Spleen (tissue), 11 donors: ENCODE data around the gene NR2C2. TPM values are rescaled to one million over a fixed set of nuclear protein-coding genes. Genes with fewer than 3 reads are reported as not detected.
A peak's percentile ranks its signal among the peaks of the same experiment; 100 is the strongest.

Source experiments
- DNase-seq: peaks from one replicate; pipeline ENCODE4 v3.0.0-alpha.2; 2020
- H3K27ac ChIP-seq, 8 donors: fragments of 200-600 bp; sonication (generic) in 7 of 8; 1 replicate in 4 of 8; 2 replicates in 4 of 8; pipeline versions ENCODE4 v1.5.0 to v1.8.0; 2016 to 2021; ENCODE audit warnings: inconsistent platforms in 4 of 8, mild to moderate bottlenecking in 4 of 8, moderate library complexity in 1 of 8
- H3K27me3 ChIP-seq, 7 donors: fragments of 200-600 bp; sonication (generic) in 6 of 7; replicated peaks in 1 of 7; 1 replicate in 4 of 7; 2 replicates in 3 of 7; pipeline versions ENCODE4 v1.5.0 to v1.8.0; 2016 to 2021; ENCODE audit warnings: inconsistent platforms in 3 of 7, mild to moderate bottlenecking in 1 of 7
- H3K36me3 ChIP-seq, 6 donors: fragments of 200-600 bp; sonication (generic) in 5 of 6; 1 replicate in 4 of 6; 2 replicates in 2 of 6; pipeline versions ENCODE4 v1.5.0 to v1.8.0; 2016 to 2021; ENCODE audit warnings: inconsistent platforms in 2 of 6
- H3K4me1 ChIP-seq, 6 donors: fragments of 200-600 bp; sonication (generic) in 5 of 6; 1 replicate in 3 of 6; 2 replicates in 3 of 6; pipeline versions ENCODE4 v1.5.0 to v1.8.0; 2016 to 2021; ENCODE audit warnings: inconsistent platforms in 3 of 6
- H3K4me3 ChIP-seq, 8 donors: fragments of 200-600 bp; sonication (generic) in 7 of 8; 1 replicate in 4 of 8; 2 replicates in 4 of 8; pipeline versions ENCODE4 v1.5.0 to v1.8.0; 2016 to 2021; ENCODE audit warnings: inconsistent platforms in 4 of 8, mild to moderate bottlenecking in 4 of 8, moderate library complexity in 2 of 8
- H3K9me3 ChIP-seq, 8 donors: fragments of 200-600 bp; sonication (generic) in 7 of 8; 1 replicate in 4 of 8; 2 replicates in 4 of 8; pipeline versions ENCODE4 v1.5.0 to v1.8.0; 2016 to 2021; ENCODE audit warnings: inconsistent platforms in 4 of 8
- CTCF ChIP-seq, 11 experiments: fragments of 200-600 bp in 7 of 11; fragments of 450-650 bp in 4 of 11; sonication (generic) in 4 of 11; IDR thresholded peaks in 8 of 11; conservative IDR thresholded peaks in 3 of 11; 1 replicate in 7 of 11; 2 replicates in 4 of 11; pipeline versions ENCODE4 v1.4.0 to v1.8.0; 2016 to 2021; ENCODE audit warnings: antibody characterized with exemption in 11 of 11, inconsistent platforms in 4 of 11, mild to moderate bottlenecking in 1 of 11
- POLR2A ChIP-seq, 3 donors: fragments of 450-650 bp; IDR thresholded peaks; one replicate each; pipeline ENCODE4 v1.5.1; 2017; ENCODE audit warnings: antibody characterized with exemption in 3 of 3, mild to moderate bottlenecking in 1 of 3
- POLR2AphosphoS5 ChIP-seq, 3 donors: sonication (generic); formaldehyde crosslinking; IDR thresholded peaks; one replicate each; pipeline ENCODE4 v1.5.1; 2017; ENCODE audit warnings: antibody characterized with exemption in 3 of 3
- WGBS, 5 donors: extraction: QIAGEN DNeasy Blood & Tissue Kit in 3 of 5; methylation state at CpG; one replicate each; pipeline versions ENCODE4 v1.1.5 to v1.1.7; 2013 to 2018; 5-methylcytosine and 5-hydroxymethylcytosine counted together
- intact Hi-C: fragments of 100-400 bp; cut with DNase I; formaldehyde crosslinking; loops from one replicate; pipeline ENCODE4 v1.15.0; 2023; ENCODE audit warnings: low total_unique reads
- polyA plus RNA-seq, 3 donors: library from polyadenylated mRNA; stranded (reverse); fragments of 200-250 nt; gene quantifications; one replicate each; pipeline ENCODE4 v1.2.1, GENCODE V29; 2013
- total RNA-seq, 7 donors: library from RNA; depleted of rRNA in 3 of 7; stranded (reverse); fragments of >200 nt in 3 of 7; fragmentation: NEBNext Ultra II Directional in 4 of 7; extraction: Animal tissue kit (Norgen Biotek cat#: 25700) in 4 of 7; gene quantifications; one replicate each; pipeline versions ENCODE4 v1.1.0 to v1.2.1, GENCODE V29; 2016 to 2021
- donor health status: healthy with polysubstance abuse.
- donor health status: DM: no; HTN: no; CAD: no; lungs with moderate emphysema.
- donor health status: DM: no; HTN: no; CAD: no.
- donor health status: Bipolar disorder and iron deficiency.
- donor health status: healthy.
- donor health status: DM: no; HTN: no; CAD: no.
- donor health status: DM: yes; HTN: yes; CAD: no.

NR2C2 gene
- total and polyA plus RNA-seq, 10 donors: 7.2 to 75.5 (median 60.2) TPM

- TF ChIP-seq POLR2AphosphoS5 (IDR thresholded peaks at IDR 0.05) (no peak), POLR2A (IDR thresholded peaks at IDR 0.05) (no peak), CTCF (IDR thresholded peaks at IDR 0.05 in 8 of 11, conservative IDR thresholded peaks at IDR 0.05 in 3 of 11) (no peak)
- Histone ChIP-seq H3K27ac (no peak overlapping the region), H3K4me3 (no peak overlapping the region), H3K36me3 (peaks cover 0 to 59% (median 2%) of the 10 kb centered on the region in 6 donors), H3K9me3 (no peaks in the 10 kb centered on the region), H3K4me1 (peaks cover 0 to 4% (median 0%) of the 10 kb centered on the region in 6 donors), H3K27me3 (no peaks in the 10 kb centered on the region)
- no peak for DNase-seq
- WGBS, 5 donors: 74 to 92% (median 84%) methylated on average over 7 of the region's 7 CpGs
- intact Hi-C loops: no loop called here
Measured at GRCh38 chr3:14933820-14934425, 13.5 kb upstream of the NR2C2 start.

GRCh38 chr3:14935592-14936345, 11.6 kb upstream of the NR2C2 start:
- H3K9me3 ChIP-seq: no peaks in the 10 kb centered on the region
- no peak overlapping the region for H3K27ac ChIP-seq
- WGBS, 5 donors: 90 to 96% (median 92%) methylated on average over 6 of the region's 6 CpGs
- intact Hi-C loops: no loop called here
- no peaks in the 10 kb centered on the region for H3K27me3 ChIP-seq
- peaks cover 0 to 59% (median 2%) of the 10 kb centered on the region in 6 donors for H3K36me3 ChIP-seq
- no peak overlapping the region for H3K4me3 ChIP-seq
- H3K4me1 ChIP-seq: peaks cover 0 to 8% (median 0%) of the 10 kb centered on the region in 6 donors
- DNase-seq: no peak
- TF ChIP-seq CTCF (IDR thresholded peaks at IDR 0.05 in 8 of 11, conservative IDR thresholded peaks at IDR 0.05 in 3 of 11) (no peak), POLR2A (IDR thresholded peaks at IDR 0.05) (no peak), POLR2AphosphoS5 (IDR thresholded peaks at IDR 0.05) (no peak)

- intact Hi-C loops: no loop called here
- 41 to 81% (median 64%) methylated on average over 3 to 4 of the region's 4 CpGs for WGBS, 5 donors
- TF ChIP-seq POLR2A (IDR thresholded peaks at IDR 0.05): no peak
- TF ChIP-seq CTCF (IDR thresholded peaks at IDR 0.05 in 8 of 11, conservative IDR thresholded peaks at IDR 0.05 in 3 of 11): no peak
- TF ChIP-seq POLR2AphosphoS5 (IDR thresholded peaks at IDR 0.05): no peak
Measured at GRCh38 chr3:14938954-14939353, 8.4 kb upstream of the NR2C2 start.

GRCh38 chr3:14941871-14942270, 5.5 kb upstream of the NR2C2 start:
- TF ChIP-seq POLR2A (IDR thresholded peaks at IDR 0.05) (no peak), CTCF (IDR thresholded peaks at IDR 0.05 in 8 of 11, conservative IDR thresholded peaks at IDR 0.05 in 3 of 11) (no peak), POLR2AphosphoS5 (IDR thresholded peaks at IDR 0.05) (no peak)
- DNase-seq: no peak
- H3K27ac ChIP-seq: peak overlapping the region in 4 of 8 donors; percentile 6 to 49 (median 24)
- intact Hi-C loops: loop anchor here (10.0 kb wide), 1 partner anchor 103 kb away; no protein-coding TSS in a partner anchor
- no peaks in the 10 kb centered on the region for H3K27me3 ChIP-seq
- H3K9me3 ChIP-seq: no peaks in the 10 kb centered on the region
- peaks cover 0 to 44% (median 23%) of the 10 kb centered on the region in 6 donors for H3K36me3 ChIP-seq
- H3K4me3 ChIP-seq: no peak overlapping the region
- peaks cover 18 to 69% (median 40%) of the 10 kb centered on the region in 6 donors for H3K4me1 ChIP-seq
- WGBS, 5 donors: 63 to 92% (median 79%) methylated on average over 1 of the region's 1 CpG

More at GRCh38 chr3:14938954-14939353, 8.4 kb upstream of the NR2C2 start:
- Histone ChIP-seq H3K27ac (no peak overlapping the region), H3K4me3 (no peak overlapping the region), H3K27me3 (no peaks in the 10 kb centered on the region), H3K36me3 (peaks cover 0 to 53% (median 9%) of the 10 kb centered on the region in 6 donors), H3K9me3 (no peaks in the 10 kb centered on the region), H3K4me1 (peaks cover 4 to 40% (median 16%) of the 10 kb centered on the region in 6 donors)
- no peak for DNase-seq
